K562 (cell line): ENCODE results near the gene FGF14. TPM values are rescaled to one million over a fixed set of nuclear protein-coding genes. Genes with fewer than 3 reads are reported as not detected.

Experiments used
- ATAC-seq: fragments of 200-7000 bp; cut with Tn5 transposase; 3 replicates; pipeline ENCODE4 v1.9.1; 2020; ENCODE audit warnings: moderate library complexity
- BruUV-seq: library from RNA; stranded (reverse); fragments of 400-500 nt; replicated peaks from 2 replicates; lab custom pipeline; 2021; lab: Mats Ljungman, UMichigan
- CTCF ChIA-PET: fragments of 300-600 bp; formaldehyde crosslinking; extraction: SDS; loops from one replicate; lab custom pipeline; 2021; ENCODE audit warnings: low intra/inter-chr PET ratio; lab: Yijun Ruan, JAX
- POLR2A ChIA-PET: fragments of 300-600, 350-650 bp; sonication (Branson Sonifier 250); formaldehyde crosslinking; extraction: SDS; loops from one replicate; lab custom pipeline; 2021; ENCODE audit warnings: antibody characterized with exemption, inconsistent platforms; lab: Yijun Ruan, JAX
- DNase-seq, 4 experiments: peaks; one replicate each; pipeline versions ENCODE4 v3.0.0 to v3.0.0-alpha.2; 2011 to 2018; ENCODE audit warnings: low spot score in 3 of 4, mixed read lengths in 3 of 4; ENCODE audit errors: extremely low read depth in 1 of 4
- FAIRE-seq: peaks from 2 replicates; lab custom pipeline; 2011; peaks lifted over from hg19 to GRCh38; lab: Jason Lieb, UNC
- H2AFZ ChIP-seq: 2 replicates; pipeline ENCODE4 v1.6.0; 2011; ENCODE audit warnings: low read depth, low read length, control low read depth, inconsistent platforms
- H3K27ac ChIP-seq: fragments of 200-600 bp; 3 replicates; pipeline ENCODE4 v1.8.0; 2011; ENCODE audit warnings: low read depth, mild to moderate bottlenecking, control low read depth, inconsistent platforms, low read length, moderate library complexity, mixed read lengths; ENCODE audit errors: extremely low read depth
- H3K27me3 ChIP-seq, 2 experiments: fragments of 300-600 bp in 1 of 2; 2 replicates in 1 of 2; 3 replicates in 1 of 2; pipeline versions ENCODE4 v1.6.0 to v1.8.0; 2011; ENCODE audit warnings: inconsistent platforms in 2 of 2, low read length in 2 of 2, mild to moderate bottlenecking in 1 of 2, mixed read lengths in 1 of 2, moderate library complexity in 1 of 2; ENCODE audit not compliant: control insufficient read depth in 2 of 2, insufficient read depth in 2 of 2
- H3K36me3 ChIP-seq: fragments of 300-600 bp; 3 replicates; pipeline ENCODE4 v1.8.0; 2011; ENCODE audit warnings: mild to moderate bottlenecking, low read length, inconsistent platforms; ENCODE audit not compliant: control insufficient read depth, insufficient read depth
- H3K4me1 ChIP-seq, 2 experiments: fragments of 200-600 bp in 1 of 2; replicated peaks in 1 of 2; 2 replicates in 1 of 2; 3 replicates in 1 of 2; pipeline versions ENCODE4 v1.5.1 to v1.8.0; 2011; ENCODE audit warnings: inconsistent platforms in 2 of 2, low read length in 2 of 2, mild to moderate bottlenecking in 1 of 2, mixed read lengths in 1 of 2, moderate library complexity in 1 of 2; ENCODE audit not compliant: control insufficient read depth in 2 of 2, insufficient read depth in 2 of 2
- H3K4me2 ChIP-seq: 2 replicates; pipeline ENCODE4 v1.6.1; 2011; ENCODE audit warnings: low read length, control low read depth, inconsistent platforms, mixed read lengths; ENCODE audit not compliant: insufficient read depth
- H3K4me3 ChIP-seq: fragments of 200-600 bp; sonication (generic), shearing (Covaris generic); 2 replicates; pipeline ENCODE4 v1.5.1; 2016; ENCODE audit warnings: control low read depth, inconsistent platforms
- H3K79me2 ChIP-seq: fragments of 200-600 bp; 3 replicates; pipeline ENCODE4 v1.8.0; 2011; ENCODE audit warnings: low read length, inconsistent platforms; ENCODE audit not compliant: control insufficient read depth, insufficient read depth
- H3K9ac ChIP-seq, 2 experiments: 2 replicates each; pipeline versions ENCODE4 v1.6.0 to v1.6.1; 2011; ENCODE audit warnings: low read depth in 2 of 2, low read length in 2 of 2, control low read depth in 1 of 2, inconsistent platforms in 1 of 2, mild to moderate bottlenecking in 1 of 2, mixed read lengths in 1 of 2; ENCODE audit not compliant: insufficient read depth in 1 of 2
- H3K9me1 ChIP-seq: one replicate; pipeline ENCODE4 v1.6.0; 2011; ENCODE audit warnings: inconsistent platforms, mild to moderate bottlenecking, low read length, moderate library complexity; ENCODE audit not compliant: control insufficient read depth, insufficient read depth
- H3K9me3 ChIP-seq: replicated peaks from 2 replicates; pipeline ENCODE4 v1.5.1; 2011; ENCODE audit warnings: low read depth, low read length, inconsistent platforms; ENCODE audit not compliant: control insufficient read depth, insufficient read depth
- H4K20me1 ChIP-seq: replicated peaks from 2 replicates; pipeline ENCODE4 v1.6.1; 2011; ENCODE audit warnings: low read length, inconsistent platforms, mixed read lengths; ENCODE audit not compliant: control insufficient read depth, insufficient read depth
- CC2D1A ChIP-seq: fragments of 450-650 bp; IDR thresholded peaks from 2 replicates; pipeline ENCODE4 v1.6.1; 2017; ENCODE audit warnings: mild to moderate bottlenecking
- FOSL1 ChIP-seq: fragments of 200-800 bp; sonication (Bioruptor generic); conservative IDR thresholded peaks from 2 replicates; pipeline ENCODE4 v1.6.1; 2016; ENCODE audit warnings: missing genetic modification characterization, missing compliant biosample characterization
- FOXK1 ChIP-seq: sonication (generic); formaldehyde crosslinking; IDR thresholded peaks from 2 replicates; pipeline ENCODE4 v1.8.0; 2022; ENCODE audit warnings: missing genetic modification reagents, mild to moderate bottlenecking, borderline replicate concordance
- HMGXB4 ChIP-seq: sonication (generic); formaldehyde crosslinking; IDR thresholded peaks from 2 replicates; pipeline ENCODE4 v1.8.1; 2023; ENCODE audit warnings: mild to moderate bottlenecking, missing genetic modification reagents
- IFI16 ChIP-seq: fragments of 250-450 bp; sonication (Bioruptor Pico); IDR thresholded peaks from 2 replicates; pipeline ENCODE4 v2.1.2; 2022; ENCODE audit warnings: mild to moderate bottlenecking, inconsistent platforms
- KDM5B ChIP-seq: fragments of 200-600 bp; sonication (generic); IDR thresholded peaks from 2 replicates; pipeline ENCODE4 v1.6.1; 2012; ENCODE audit warnings: low read depth, mild to moderate bottlenecking, moderate library complexity, low read length, control low read depth, inconsistent platforms; ENCODE audit not compliant: insufficient replicate concordance
- MYC ChIP-seq, 2 experiments: fragments of 250-450 bp in 1 of 2; sonication (Bioruptor Pico) in 1 of 2; IDR thresholded peaks; 2 replicates each; pipeline versions ENCODE4 v1.5.1 to v1.6.1; 2012 to 2021; ENCODE audit warnings: low read depth in 2 of 2, borderline replicate concordance in 1 of 2, improper control_type of control experiment in 1 of 2, low read length in 1 of 2, mild to moderate bottlenecking in 1 of 2, moderate library complexity in 1 of 2
- NFXL1 ChIP-seq: fragments of 450-650 bp; formaldehyde crosslinking; IDR thresholded peaks from 2 replicates; pipeline ENCODE4 v1.4.0; 2021; ENCODE audit warnings: mild to moderate bottlenecking
- RBM14 ChIP-seq: fragments of 200-400 bp; formaldehyde crosslinking; IDR thresholded peaks from 2 replicates; pipeline ENCODE4 v1.6.1; 2018; ENCODE audit warnings: low read depth, mild to moderate bottlenecking, low read length, moderate library complexity, borderline replicate concordance; ENCODE audit not compliant: insufficient read depth
- SMAD2 ChIP-seq: fragments of 150-350 bp; IDR thresholded peaks from 2 replicates; pipeline ENCODE4 v1.6.1; 2014; ENCODE audit warnings: low read depth, mild to moderate bottlenecking, low read length
- SP1 ChIP-seq: sonication (generic); formaldehyde crosslinking; IDR thresholded peaks from 2 replicates; pipeline ENCODE4 v1.8.1; 2022; ENCODE audit warnings: mild to moderate bottlenecking, missing genetic modification reagents
- TFAP4 ChIP-seq: sonication (generic); formaldehyde crosslinking; IDR thresholded peaks from 2 replicates; pipeline ENCODE4 v1.8.0; 2022; ENCODE audit warnings: missing genetic modification reagents, mild to moderate bottlenecking, moderate library complexity, borderline replicate concordance
- ZBTB7A ChIP-seq: IDR thresholded peaks from 2 replicates; pipeline ENCODE4 v1.6.1; 2011; ENCODE audit warnings: low read depth, mild to moderate bottlenecking, low read length, moderate library complexity, borderline replicate concordance; ENCODE audit not compliant: control insufficient read depth
- ZNF217 ChIP-seq: sonication (generic); formaldehyde crosslinking; IDR thresholded peaks from 2 replicates; pipeline ENCODE4 v1.8.0; 2022; ENCODE audit warnings: mild to moderate bottlenecking, missing genetic modification reagents
- ZNF239 ChIP-seq: fragments of 250-450 bp; sonication (Bioruptor Pico); IDR thresholded peaks from 2 replicates; pipeline ENCODE4 v1.4.0; 2020; ENCODE audit warnings: mild to moderate bottlenecking
- ZNF668 ChIP-seq: fragments of 250-450 bp; sonication (Bioruptor Pico); IDR thresholded peaks from 2 replicates; pipeline ENCODE4 v1.8.0; 2022; ENCODE audit warnings: mild to moderate bottlenecking, inconsistent platforms
- ZNF707 ChIP-seq: fragments of 250-450 bp; sonication (Bioruptor Pico); conservative IDR thresholded peaks from 2 replicates; pipeline ENCODE4 v1.8.0; 2022; ENCODE audit warnings: inconsistent platforms, mild to moderate bottlenecking, moderate library complexity
- WGBS: fragments of 100-300 bp; shearing (Covaris generic); methylation state at CpG from one replicate; pipeline ENCODE4 v1.1.6; 2016; ENCODE audit warnings: low coverage, mixed read lengths; ENCODE audit not compliant: insufficient coverage; ENCODE audit errors: missing lambda C conversion rate; 5-methylcytosine and 5-hydroxymethylcytosine counted together
- in situ Hi-C: fragments of 300-500 bp; cut with MboI; formaldehyde crosslinking; loops from 4 replicates; pipeline ENCODE4 v1.15.0; 2018; ENCODE audit warnings: inconsistent platforms, mixed read lengths
- intact Hi-C: fragments of 100-400 bp; cut with micrococcal nuclease; formaldehyde crosslinking; loops from 2 replicates; pipeline ENCODE4 v1.14.2; 2022
- polyA plus RNA-seq, 8 experiments: library from polyadenylated mRNA; depleted of rRNA in 4 of 8; stranded (reverse) in 5 of 8; unstranded in 3 of 8; fragments of >200 nt; fragmentation: Nextera tagmentation in 2 of 8; fragmentation: Illumina TruSeq in 1 of 8; extraction: Ambion mirVana in 2 of 8; extraction: Trizol in 1 of 8; gene quantifications; 2 replicates each; pipeline versions ENCODE4 v1.2.1 to v1.2.3, GENCODE V29; 2011 to 2014; ENCODE audit warnings: inconsistent platforms in 1 of 8, missing spikeins in 1 of 8
- total RNA-seq, 7 experiments: library from RNA; depleted of rRNA in 6 of 7; stranded (reverse); fragments of >200 nt in 6 of 7; fragmentation: Illumina TruSeq in 2 of 7; extraction: Trizol in 2 of 7; gene quantifications; 2 replicates each; pipeline versions ENCODE4 v1.2.1 to v1.2.3, GENCODE V29; 2011 to 2021; ENCODE audit warnings: low replicate concordance in 1 of 7

FGF14 gene
- total and polyA plus RNA-seq, 9 of the 15 experiments (the other 6 are each of a cell fraction or from before 2014, with no cell fraction given), result not detected

GRCh38 chr13:102405499-102406100 is 3.8 kb upstream of the FGF14 start:
- Histone ChIP-seq H3K4me1 (no peaks in the 10 kb centered on the region; a peak in 1 of 5 replicates), H3K79me2 (no peaks in the 10 kb centered on the region), H3K27me3 (0 out of 5 replicates have a peak, but pooled peaks cover 0 to under 1% of the 10 kb centered on the region in 2 experiments), H3K36me3 (no peaks in the 10 kb centered on the region), H3K4me3 (no peak overlapping the region), H3K9me1 (no peaks in the 10 kb centered on the region), H3K27ac (no peak overlapping the region), H3K9me3 (no peaks in the 10 kb centered on the region), H2AFZ (no peak overlapping the region), H4K20me1 (no peaks in the 10 kb centered on the region), H3K4me2 (no peak overlapping the region), H3K9ac (no peak overlapping the region)
- DNase-seq (no peak), ATAC-seq (no peak), FAIRE-seq (no peak)
- POLR2A ChIA-PET, result no interaction called here
- WGBS, result 0% methylated on average over 3 of the region's 3 CpGs
- CTCF ChIA-PET, result no interaction called here
- in situ Hi-C loops (no loop called here), intact Hi-C loops (no loop called here)
- no TSS peak for BruUV-seq
- no peak for TF ChIP-seq ZNF239 (CRISPR knock-in tag)
- TF ChIP-seq TFAP4 (CRISPR knock-in tag), result no peak
- no peak for TF ChIP-seq MYC (IDR thresholded peaks at IDR 0.05; ENCODE audit: low read depth, low read length)
- TF ChIP-seq MYC (CRISPR knock-in tag; IDR thresholded peaks at IDR 0.05; ENCODE audit: borderline replicate concordance, low read depth), result no peak
- TF ChIP-seq IFI16 (CRISPR knock-in tag), result no peak
- no peak for TF ChIP-seq ZNF217 (CRISPR knock-in tag)
- TF ChIP-seq FOXK1 (CRISPR knock-in tag), result no peak
- TF ChIP-seq SP1 (CRISPR knock-in tag), result no peak
- no peak for TF ChIP-seq FOSL1 (tag)
- no peak for TF ChIP-seq HMGXB4 (CRISPR knock-in tag)
- TF ChIP-seq ZNF668, result no peak
- no peak for TF ChIP-seq NFXL1 (CRISPR knock-in tag)
- TF ChIP-seq RBM14, result no peak
- no peak for TF ChIP-seq ZBTB7A
- no peak for TF ChIP-seq ZNF707 (CRISPR knock-in tag)
- TF ChIP-seq CC2D1A, result no peak
- TF ChIP-seq KDM5B, result no peak
- TF ChIP-seq SMAD2, result no peak
